Karpas-422 (cell line): ENCODE measurements around the gene EFCAB3. TPM values are rescaled to one million over a fixed set of nuclear protein-coding genes. Genes with fewer than 3 reads are reported as not detected.

Experiments used
- DNase-seq: peaks from one replicate; pipeline ENCODE4 v3.0.0-alpha.2; 2015
- H2AFZ ChIP-seq: fragments of 200-600 bp; sonication (generic); 2 replicates; pipeline ENCODE4 v1.6.1; 2014; ENCODE audit warnings: antibody characterized with exemption, low read length, mixed read lengths
- H3K27ac ChIP-seq: fragments of 200-600 bp; sonication (generic); 2 replicates; pipeline ENCODE4 v1.5.1; 2014; ENCODE audit warnings: mild to moderate bottlenecking, low read length, moderate library complexity
- H3K27me3 ChIP-seq: fragments of 200-600 bp; sonication (generic); 2 replicates; pipeline ENCODE4 v1.6.1; 2014; ENCODE audit warnings: low read length, mixed read lengths
- H3K36me3 ChIP-seq: fragments of 200-600 bp; sonication (generic); 2 replicates; pipeline ENCODE4 v1.6.1; 2014; ENCODE audit warnings: low read length, mixed read lengths; ENCODE audit not compliant: insufficient read depth
- H3K4me1 ChIP-seq: fragments of 200-600 bp; sonication (generic); 2 replicates; pipeline ENCODE4 v1.6.1; 2014; ENCODE audit warnings: mild to moderate bottlenecking, low read length, mixed read lengths
- H3K4me2 ChIP-seq: fragments of 200-600 bp; sonication (generic); 2 replicates; pipeline ENCODE4 v1.6.1; 2014; ENCODE audit warnings: low read length, low read depth, mild to moderate bottlenecking; ENCODE audit not compliant: poor library complexity, severe bottlenecking
- H3K4me3 ChIP-seq: fragments of 200-600 bp; sonication (generic); 2 replicates; pipeline ENCODE4 v1.5.1; 2014; ENCODE audit warnings: mild to moderate bottlenecking, antibody characterized with exemption, low read length, mixed read lengths
- H3K79me2 ChIP-seq: fragments of 200-600 bp; sonication (generic); 2 replicates; pipeline ENCODE4 v1.6.1; 2014; ENCODE audit warnings: mild to moderate bottlenecking, low read length, mixed read lengths
- H3K9ac ChIP-seq: fragments of 200-600 bp; sonication (generic); 2 replicates; pipeline ENCODE4 v1.6.0; 2014; ENCODE audit warnings: low read length
- H3K9me2 ChIP-seq: fragments of 200-600 bp; sonication (generic), shearing (Covaris generic); replicated peaks from 2 replicates; pipeline ENCODE4 v1.6.0; 2014; ENCODE audit warnings: mild to moderate bottlenecking, low read length, moderate library complexity; ENCODE audit not compliant: insufficient read depth
- H3K9me3 ChIP-seq: fragments of 300-700, 200-600 bp; sonication (generic); 2 replicates; pipeline ENCODE4 v1.6.1; 2014; ENCODE audit warnings: low read length, mixed read lengths
- H4K20me1 ChIP-seq: fragments of 200-600 bp; sonication (generic); 2 replicates; pipeline ENCODE4 v1.6.1; 2014; ENCODE audit warnings: mild to moderate bottlenecking, antibody characterized with exemption, low read length, low read depth; ENCODE audit not compliant: insufficient read depth
- total RNA-seq: library from RNA; depleted of rRNA; stranded (reverse); fragments of >200 nt; shearing (Covaris generic); gene quantifications from 2 replicates; pipeline ENCODE4 v1.2.3, GENCODE V29; 2014; ENCODE audit warnings: low replicate concordance; rRNA removed

Gene EFCAB3
- not detected in 2 replicates for total RNA-seq

DNA sequence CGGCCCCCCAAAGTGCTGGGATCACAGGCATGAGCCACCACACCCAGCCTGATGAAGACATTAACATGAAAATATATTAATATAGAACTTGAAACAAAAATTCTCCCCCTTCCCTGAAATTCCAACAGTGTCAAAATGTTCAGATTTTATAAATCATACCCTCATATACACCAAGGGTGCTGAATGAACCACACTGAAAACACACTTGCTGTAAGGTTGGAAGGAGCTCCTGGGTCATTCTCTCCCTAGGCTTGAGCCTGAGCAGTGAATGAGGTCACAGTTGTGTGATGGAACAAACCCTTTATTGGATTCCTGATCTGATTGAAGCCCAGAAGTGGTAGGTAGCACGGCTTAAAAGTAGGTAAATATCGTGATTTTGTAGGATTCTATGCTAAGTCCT, at the start of gene EFCAB3:
Gene EFCAB3 (plus strand): TSS at position 301 of the 400 bp plus-strand sequence. CDS start 2,427 bp downstream, outside the sequence.
- H3K9ac ChIP-seq: no peak within 1 kb of the TSS
- no peak within 1 kb of the TSS for H2AFZ ChIP-seq
- H4K20me1 ChIP-seq: no peaks in the 10 kb centered on the region
- H3K27ac ChIP-seq: no peak within 1 kb of the TSS
- no peaks in the 10 kb centered on the region for H3K9me2 ChIP-seq
- no peak within 1 kb of the TSS for H3K4me3 ChIP-seq
- no peak for DNase-seq
- H3K4me2 ChIP-seq: no peak within 1 kb of the TSS
- H3K4me1 ChIP-seq: no peaks in the 10 kb centered on the region
- H3K36me3 ChIP-seq: no peaks in the 10 kb centered on the region
- no peaks in the 10 kb centered on the region for H3K9me3 ChIP-seq
- H3K27me3 ChIP-seq: no peaks in the 10 kb centered on the region
- no peaks in the 10 kb centered on the region for H3K79me2 ChIP-seq

DNA sequence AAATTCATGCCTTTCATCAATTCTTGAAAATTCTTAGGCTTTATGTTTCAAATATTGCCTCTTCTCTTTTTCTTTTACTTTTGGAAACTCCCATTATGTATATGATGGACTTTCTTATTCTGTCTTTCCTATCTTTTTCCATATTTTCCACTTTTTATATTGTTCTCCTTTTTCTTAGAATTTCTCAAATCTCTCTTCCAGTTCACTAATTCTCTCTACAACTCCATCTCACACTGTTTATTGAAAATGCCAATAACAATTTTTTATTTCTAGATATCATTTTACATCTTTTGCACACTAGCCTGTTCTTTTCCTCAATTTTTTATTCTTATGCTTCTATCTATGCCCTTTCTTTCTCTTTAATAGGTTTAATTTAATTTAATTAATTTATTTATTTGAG, 43.8 kb upstream of the EFCAB3 start:
- Histone ChIP-seq H3K27me3 (no peaks in the 10 kb centered on the region), H3K9ac (no peak overlapping the region), H3K79me2 (no peaks in the 10 kb centered on the region), H3K27ac (no peak overlapping the region), H3K36me3 (no peaks in the 10 kb centered on the region), H4K20me1 (no peaks in the 10 kb centered on the region), H3K4me2 (no peak overlapping the region), H3K4me3 (no peak overlapping the region), H2AFZ (no peak overlapping the region), H3K4me1 (no peaks in the 10 kb centered on the region), H3K9me2 (no peaks in the 10 kb centered on the region), H3K9me3 (peaks cover 4% of the 10 kb centered on the region; the same call in 1 of the 2 replicates)
- DNase-seq: no peak

DNA sequence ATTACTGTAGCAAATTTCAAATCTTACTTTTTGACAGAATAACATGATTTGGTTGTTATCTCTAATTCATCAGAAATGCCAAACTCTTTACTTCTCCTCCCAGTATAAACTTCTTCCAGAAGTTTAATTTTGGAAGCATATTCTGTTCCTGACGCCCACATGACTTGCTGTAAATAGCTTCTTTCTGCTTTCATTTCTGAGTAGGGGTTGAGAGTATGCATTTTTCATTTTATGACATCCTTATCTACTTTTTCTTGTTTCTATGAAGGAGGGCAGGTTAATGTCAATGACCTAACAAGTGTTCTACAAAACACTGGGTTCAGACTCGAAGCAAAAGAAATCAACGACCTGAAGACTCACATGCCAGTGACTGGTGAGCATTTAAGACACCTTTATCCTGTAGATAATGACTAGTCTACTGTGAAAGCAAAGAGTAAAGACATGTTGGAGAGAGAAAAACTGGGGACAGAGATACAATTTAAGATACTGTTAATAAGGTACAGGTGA, 36.5 kb upstream of the EFCAB3 start:
- no peak overlapping the region for H2AFZ ChIP-seq
- H3K36me3 ChIP-seq: no peaks in the 10 kb centered on the region
- no peak overlapping the region for H3K9ac ChIP-seq
- H3K9me3 ChIP-seq: no peaks in the 10 kb centered on the region
- H3K27ac ChIP-seq: no peak overlapping the region
- H4K20me1 ChIP-seq: no peaks in the 10 kb centered on the region
- DNase-seq: no peak
- no peak overlapping the region for H3K4me2 ChIP-seq
- no peak overlapping the region for H3K4me3 ChIP-seq
- no peaks in the 10 kb centered on the region for H3K27me3 ChIP-seq
- H3K9me2 ChIP-seq: no peaks in the 10 kb centered on the region
- H3K79me2 ChIP-seq: no peaks in the 10 kb centered on the region
- H3K4me1 ChIP-seq: no peaks in the 10 kb centered on the region

DNA sequence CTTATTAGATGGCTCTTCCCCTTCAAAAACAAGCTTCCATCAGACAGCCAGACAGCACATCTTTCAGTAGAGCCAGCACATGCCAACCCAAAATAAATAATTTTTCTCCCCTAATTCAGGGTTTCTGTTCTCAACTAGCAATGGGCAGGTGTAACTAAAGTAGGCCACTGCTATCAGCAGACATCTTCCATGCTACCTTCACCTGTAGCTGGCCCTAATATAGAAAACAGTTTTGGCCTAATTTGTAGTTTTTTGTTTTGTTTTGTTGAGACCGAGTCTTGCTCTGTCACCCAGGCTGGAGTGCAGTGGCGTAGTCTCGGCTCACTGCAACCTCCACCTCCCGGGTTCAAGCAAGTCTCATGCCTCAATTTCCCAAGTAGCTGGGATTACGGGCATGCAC, 29.2 kb upstream of the EFCAB3 start:
- H3K36me3 ChIP-seq: no peaks in the 10 kb centered on the region
- no peak overlapping the region for H3K4me3 ChIP-seq
- no peaks in the 10 kb centered on the region for H4K20me1 ChIP-seq

DNA sequence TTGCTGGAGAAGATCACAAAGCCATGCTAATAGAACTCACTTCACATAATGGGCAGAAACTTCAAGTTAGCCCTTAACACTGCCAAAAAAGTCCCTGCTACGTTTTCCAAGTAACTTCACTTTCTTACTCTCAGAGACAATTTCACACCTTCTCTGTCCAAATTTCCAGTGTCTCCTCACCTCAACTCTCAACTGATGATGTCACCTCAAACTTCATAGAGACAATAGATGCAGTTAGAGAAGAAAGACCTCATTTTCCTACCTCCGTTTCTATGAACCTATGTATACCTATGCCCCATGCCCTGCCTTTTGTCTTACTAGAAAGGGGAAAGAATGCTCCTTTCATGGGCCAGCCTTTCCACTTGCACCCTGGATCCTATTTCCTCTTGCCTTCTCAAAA, 14.2 kb upstream of the EFCAB3 start:
- Histone ChIP-seq H3K4me3 (no peak overlapping the region), H4K20me1 (no peaks in the 10 kb centered on the region), H2AFZ (no peak overlapping the region), H3K9ac (no peak overlapping the region), H3K9me3 (no peaks in the 10 kb centered on the region), H3K4me1 (no peaks in the 10 kb centered on the region), H3K27ac (no peak overlapping the region), H3K4me2 (no peak overlapping the region), H3K27me3 (no peaks in the 10 kb centered on the region), H3K79me2 (no peaks in the 10 kb centered on the region), H3K36me3 (no peaks in the 10 kb centered on the region), H3K9me2 (no peaks in the 10 kb centered on the region)
- no peak for DNase-seq

More for the DNA sequence above, 29.2 kb upstream of the EFCAB3 start:
- no peaks in the 10 kb centered on the region for H3K27me3 ChIP-seq
- no peak overlapping the region for H3K27ac ChIP-seq
- H3K9me3 ChIP-seq: no peaks in the 10 kb centered on the region
- H3K9me2 ChIP-seq: no peaks in the 10 kb centered on the region
- no peak overlapping the region for H3K9ac ChIP-seq
- no peaks in the 10 kb centered on the region for H3K79me2 ChIP-seq
- H3K4me1 ChIP-seq: no peaks in the 10 kb centered on the region
- H3K4me2 ChIP-seq: no peak overlapping the region
- DNase-seq: no peak
- H2AFZ ChIP-seq: no peak overlapping the region

DNA sequence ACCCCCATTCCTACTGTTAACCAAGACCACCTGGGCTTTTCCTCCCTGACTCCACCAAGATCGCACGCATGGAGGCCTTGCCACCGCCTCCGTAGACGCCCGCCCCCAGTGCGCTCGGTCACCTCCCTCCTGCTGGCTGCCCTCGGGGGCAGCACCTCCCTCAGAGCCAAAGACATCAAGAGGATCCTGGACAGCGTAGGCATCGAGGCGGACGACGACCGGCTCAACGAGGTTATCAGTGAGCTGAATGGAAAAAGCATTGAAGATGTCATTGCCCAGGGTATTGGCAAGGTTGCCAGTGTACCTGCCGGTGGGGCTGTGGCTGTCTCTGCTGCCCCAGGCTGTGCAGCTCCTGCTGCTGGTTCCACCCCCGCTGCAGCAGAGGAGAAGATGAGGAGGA, 1.2 kb downstream of the EFCAB3 start:
- no peaks in the 10 kb centered on the region for H3K4me1 ChIP-seq
- no peak overlapping the region for H3K27ac ChIP-seq
- no peak overlapping the region for H2AFZ ChIP-seq
- H3K9ac ChIP-seq: no peak overlapping the region
- no peak overlapping the region for H3K4me2 ChIP-seq
- H4K20me1 ChIP-seq: no peaks in the 10 kb centered on the region
- no peak for DNase-seq
- no peaks in the 10 kb centered on the region for H3K9me2 ChIP-seq
- H3K79me2 ChIP-seq: no peaks in the 10 kb centered on the region
- no peaks in the 10 kb centered on the region for H3K27me3 ChIP-seq
- no peaks in the 10 kb centered on the region for H3K9me3 ChIP-seq
- no peaks in the 10 kb centered on the region for H3K36me3 ChIP-seq
- no peak overlapping the region for H3K4me3 ChIP-seq

DNA sequence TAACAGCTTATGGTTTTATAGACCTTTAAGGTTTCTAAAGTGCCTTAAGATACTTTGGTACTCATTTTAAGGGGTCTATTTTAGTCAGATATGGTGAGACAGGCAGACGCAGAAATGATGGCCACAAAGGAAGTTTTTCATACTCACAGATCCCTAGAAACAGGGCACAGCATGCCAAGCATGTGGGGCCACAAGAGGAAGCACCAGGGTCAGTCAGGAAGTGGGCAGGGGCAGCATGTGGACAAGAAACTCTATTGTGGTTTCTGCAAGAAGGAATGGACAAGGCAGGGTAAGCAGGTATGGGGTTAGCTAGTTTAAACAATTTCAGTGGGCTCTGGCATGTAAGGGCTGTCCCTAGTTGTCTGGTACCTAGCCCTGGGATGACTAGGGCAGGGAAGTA, 8.5 kb downstream of the EFCAB3 start:
- no peak overlapping the region for H3K4me3 ChIP-seq
- no peak overlapping the region for H3K27ac ChIP-seq
- no peaks in the 10 kb centered on the region for H3K36me3 ChIP-seq
- no peaks in the 10 kb centered on the region for H3K79me2 ChIP-seq
- H3K9me3 ChIP-seq: no peaks in the 10 kb centered on the region
- H3K4me2 ChIP-seq: no peak overlapping the region
- H3K27me3 ChIP-seq: peaks cover 2% of the 10 kb centered on the region; the same call in 1 of the 2 replicates
- H2AFZ ChIP-seq: no peak overlapping the region
- H3K9me2 ChIP-seq: no peaks in the 10 kb centered on the region
- no peak overlapping the region for H3K9ac ChIP-seq
- H4K20me1 ChIP-seq: no peaks in the 10 kb centered on the region
- DNase-seq: no peak
- H3K4me1 ChIP-seq: no peaks in the 10 kb centered on the region

DNA sequence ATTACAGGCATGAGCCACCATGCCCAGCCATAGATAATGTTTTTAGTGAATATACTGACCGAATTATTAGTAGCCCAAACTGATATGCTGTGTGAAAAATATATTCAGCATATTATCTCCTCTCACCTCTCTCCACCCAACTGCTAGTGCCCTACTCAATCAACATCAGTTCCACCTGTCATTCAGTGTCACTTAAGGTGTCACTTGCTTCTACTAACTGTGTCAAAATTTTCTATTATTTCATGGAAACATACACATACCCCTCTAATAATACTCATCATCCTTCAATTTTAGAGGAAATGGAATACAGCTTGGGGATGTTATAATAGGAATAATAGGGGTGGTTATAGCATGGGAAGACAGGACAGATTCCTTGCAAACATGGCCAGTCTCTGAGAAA, 12.6 kb downstream of the EFCAB3 start:
- no peak overlapping the region for H2AFZ ChIP-seq
- no peak overlapping the region for H3K9ac ChIP-seq
- no peaks in the 10 kb centered on the region for H3K36me3 ChIP-seq
- no peak overlapping the region for H3K27ac ChIP-seq
- no peaks in the 10 kb centered on the region for H3K79me2 ChIP-seq
- DNase-seq: no peak
- no peaks in the 10 kb centered on the region for H4K20me1 ChIP-seq
- H3K9me3 ChIP-seq: no peaks in the 10 kb centered on the region
- no peaks in the 10 kb centered on the region for H3K9me2 ChIP-seq
- H3K27me3 ChIP-seq: peaks cover 2% of the 10 kb centered on the region; the same call in 1 of the 2 replicates
- H3K4me1 ChIP-seq: no peaks in the 10 kb centered on the region
- no peak overlapping the region for H3K4me2 ChIP-seq
- no peak overlapping the region for H3K4me3 ChIP-seq

DNA sequence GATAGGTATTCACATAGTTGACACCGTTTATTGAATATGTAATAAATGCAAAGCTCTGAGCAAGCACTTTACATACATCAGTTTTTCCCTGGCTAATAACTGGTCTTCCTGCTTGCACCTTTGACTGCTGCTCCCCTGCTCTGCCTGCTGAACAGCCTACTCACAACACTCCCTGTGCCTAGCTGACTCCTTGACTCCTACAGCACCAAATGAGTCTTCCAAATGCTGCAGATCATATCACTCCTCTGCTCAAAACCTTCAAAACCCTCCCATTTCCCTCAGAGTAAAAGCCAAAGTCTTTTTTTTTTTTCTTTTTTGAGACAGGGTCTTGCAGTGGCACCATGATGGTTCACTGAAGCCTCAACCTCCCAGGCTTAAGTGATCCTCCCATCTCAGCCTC, 18.5 kb downstream of the EFCAB3 start:
- DNase-seq: no peak
- H3K79me2 ChIP-seq: no peaks in the 10 kb centered on the region
- no peak overlapping the region for H3K4me2 ChIP-seq
- no peaks in the 10 kb centered on the region for H3K27me3 ChIP-seq
- H3K9me3 ChIP-seq: no peaks in the 10 kb centered on the region
- no peak overlapping the region for H3K27ac ChIP-seq
- H3K4me1 ChIP-seq: no peaks in the 10 kb centered on the region
- no peaks in the 10 kb centered on the region for H4K20me1 ChIP-seq
- H2AFZ ChIP-seq: no peak overlapping the region
- no peaks in the 10 kb centered on the region for H3K36me3 ChIP-seq
- no peak overlapping the region for H3K4me3 ChIP-seq
- H3K9ac ChIP-seq: no peak overlapping the region
- H3K9me2 ChIP-seq: no peaks in the 10 kb centered on the region
